ENCODE results near the gene ATXN7L3. TPM values are rescaled to one million over a fixed set of nuclear protein-coding genes. Genes with fewer than 3 reads are reported as not detected.
"Not testable (repeated sequence)": the region's sequence is repeated elsewhere in the genome, so short reads cannot be mapped to it uniquely, and the experiment has no call there.

Gene ATXN7L3
- total RNA-seq, 2 donors from 2014 or later = 65.9 to 77.3 TPM

DNA sequence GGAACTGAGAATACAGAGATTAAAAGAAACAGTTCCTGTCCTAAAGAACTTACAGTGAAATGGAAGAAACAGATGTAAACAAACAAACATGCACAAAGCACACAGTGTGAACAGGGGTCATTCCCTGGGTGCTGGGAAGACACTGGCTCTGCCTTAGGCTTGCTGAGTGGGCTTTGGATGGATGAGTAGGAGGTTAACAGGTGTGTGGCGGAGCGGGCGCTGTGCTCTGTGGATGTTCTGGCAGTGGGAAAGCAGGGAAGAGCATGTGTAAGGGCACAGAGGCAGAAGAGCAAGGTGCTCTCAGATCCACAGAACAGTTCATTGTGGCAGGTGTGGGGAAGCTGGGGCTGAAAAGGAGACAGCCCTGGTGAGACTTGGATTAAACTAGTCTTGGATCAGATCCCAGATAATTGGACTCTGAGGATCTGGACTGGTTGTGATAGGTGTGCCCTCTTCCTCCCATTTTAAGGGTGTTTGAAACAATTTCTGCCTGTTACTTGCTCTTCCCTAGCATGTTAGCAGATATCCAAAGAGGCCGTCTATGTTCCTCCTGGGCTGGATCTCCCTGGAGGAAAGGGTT lies 49.8 kb downstream of the ATXN7L3 start:
- Histone ChIP-seq H3K27me3 (no peaks in the 10 kb centered on the region), H3K9ac (ENCODE audit: low read depth in 2 of 2, low read length in 2 of 2) (no peak overlapping the region), H3K4me3 (no peak overlapping the region), H3K4me1 (no peaks in the 10 kb centered on the region), H3K27ac (no peak overlapping the region), H3K36me3 (no peaks in the 10 kb centered on the region), H3K9me3 (no peaks in the 10 kb centered on the region)
- TF ChIP-seq, protein P1, sequence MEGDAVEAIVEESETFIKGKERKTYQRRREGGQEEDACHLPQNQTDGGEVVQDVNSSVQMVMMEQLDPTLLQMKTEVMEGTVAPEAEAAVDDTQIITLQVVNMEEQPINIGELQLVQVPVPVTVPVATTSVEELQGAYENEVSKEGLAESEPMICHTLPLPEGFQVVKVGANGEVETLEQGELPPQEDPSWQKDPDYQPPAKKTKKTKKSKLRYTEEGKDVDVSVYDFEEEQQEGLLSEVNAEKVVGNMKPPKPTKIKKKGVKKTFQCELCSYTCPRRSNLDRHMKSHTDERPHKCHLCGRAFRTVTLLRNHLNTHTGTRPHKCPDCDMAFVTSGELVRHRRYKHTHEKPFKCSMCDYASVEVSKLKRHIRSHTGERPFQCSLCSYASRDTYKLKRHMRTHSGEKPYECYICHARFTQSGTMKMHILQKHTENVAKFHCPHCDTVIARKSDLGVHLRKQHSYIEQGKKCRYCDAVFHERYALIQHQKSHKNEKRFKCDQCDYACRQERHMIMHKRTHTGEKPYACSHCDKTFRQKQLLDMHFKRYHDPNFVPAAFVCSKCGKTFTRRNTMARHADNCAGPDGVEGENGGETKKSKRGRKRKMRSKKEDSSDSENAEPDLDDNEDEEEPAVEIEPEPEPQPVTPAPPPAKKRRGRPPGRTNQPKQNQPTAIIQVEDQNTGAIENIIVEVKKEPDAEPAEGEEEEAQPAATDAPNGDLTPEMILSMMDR (IDR thresholded peaks at IDR 0.05) = no peak
- DNase-seq = no peak
- intact Hi-C loops (cut with DNase I) = no loop called here

DNA sequence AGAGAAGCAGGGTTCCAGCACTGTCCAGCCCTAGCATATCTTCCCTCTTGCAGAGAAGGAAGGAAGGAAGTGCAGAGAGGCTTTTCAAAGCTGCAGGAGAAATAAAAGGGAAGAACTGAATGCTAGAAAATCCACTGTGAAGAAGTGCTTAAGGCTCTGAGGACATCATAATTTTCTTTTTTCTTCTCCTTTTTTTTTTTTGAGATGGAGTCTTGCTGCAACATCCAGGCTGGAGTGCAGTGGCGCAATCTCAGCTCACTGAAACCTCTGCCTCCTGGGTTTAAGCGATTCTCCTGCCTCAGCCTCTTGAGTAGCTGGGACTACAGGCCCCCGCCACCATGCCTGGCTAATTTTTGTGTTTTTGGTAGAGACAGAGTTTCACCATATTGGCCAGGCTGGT lies 50.6 kb downstream of the ATXN7L3 start:
- H3K27me3 ChIP-seq; H3K4me1 ChIP-seq; DNase-seq; H3K9ac ChIP-seq (ENCODE audit: low read depth in 2 of 2, low read length in 2 of 2); H3K4me3 ChIP-seq; H3K27ac ChIP-seq; intact Hi-C loops (cut with DNase I); H3K36me3 ChIP-seq; H3K9me3 ChIP-seq: not testable (repeated sequence)

DNA sequence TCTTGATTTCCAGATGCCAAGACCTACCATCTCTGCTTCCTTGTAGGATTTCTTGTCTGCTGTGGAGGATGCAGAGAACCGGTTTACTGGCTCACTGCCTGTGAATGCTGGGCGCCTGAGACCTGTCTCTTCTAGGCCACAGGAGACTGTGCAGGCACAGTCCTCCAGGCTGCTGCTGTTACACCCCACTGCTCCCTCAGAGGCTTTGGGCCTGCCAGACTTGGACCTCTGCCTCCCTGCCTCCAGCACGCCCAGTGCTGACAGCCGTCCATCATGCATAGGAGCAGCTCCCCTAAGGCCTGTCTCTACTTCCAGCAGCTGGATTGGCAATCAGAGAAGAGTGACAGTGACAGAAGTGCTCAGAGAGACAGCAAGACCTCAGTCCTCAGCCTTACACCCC lies 51.9 kb downstream of the ATXN7L3 start:
- TF ChIP-seq, protein P1 (IDR thresholded peaks at IDR 0.05) = no peak
- DNase-seq = no peak
- Histone ChIP-seq H3K36me3 (no peaks in the 10 kb centered on the region), H3K27ac (no peak overlapping the region), H3K9ac (ENCODE audit: low read depth in 2 of 2, low read length in 2 of 2) (no peak overlapping the region), H3K4me1 (no peaks in the 10 kb centered on the region), H3K4me3 (no peak overlapping the region), H3K27me3 (no peaks in the 10 kb centered on the region), H3K9me3 (no peaks in the 10 kb centered on the region)
- intact Hi-C loops (cut with DNase I) = no loop called here

DNA sequence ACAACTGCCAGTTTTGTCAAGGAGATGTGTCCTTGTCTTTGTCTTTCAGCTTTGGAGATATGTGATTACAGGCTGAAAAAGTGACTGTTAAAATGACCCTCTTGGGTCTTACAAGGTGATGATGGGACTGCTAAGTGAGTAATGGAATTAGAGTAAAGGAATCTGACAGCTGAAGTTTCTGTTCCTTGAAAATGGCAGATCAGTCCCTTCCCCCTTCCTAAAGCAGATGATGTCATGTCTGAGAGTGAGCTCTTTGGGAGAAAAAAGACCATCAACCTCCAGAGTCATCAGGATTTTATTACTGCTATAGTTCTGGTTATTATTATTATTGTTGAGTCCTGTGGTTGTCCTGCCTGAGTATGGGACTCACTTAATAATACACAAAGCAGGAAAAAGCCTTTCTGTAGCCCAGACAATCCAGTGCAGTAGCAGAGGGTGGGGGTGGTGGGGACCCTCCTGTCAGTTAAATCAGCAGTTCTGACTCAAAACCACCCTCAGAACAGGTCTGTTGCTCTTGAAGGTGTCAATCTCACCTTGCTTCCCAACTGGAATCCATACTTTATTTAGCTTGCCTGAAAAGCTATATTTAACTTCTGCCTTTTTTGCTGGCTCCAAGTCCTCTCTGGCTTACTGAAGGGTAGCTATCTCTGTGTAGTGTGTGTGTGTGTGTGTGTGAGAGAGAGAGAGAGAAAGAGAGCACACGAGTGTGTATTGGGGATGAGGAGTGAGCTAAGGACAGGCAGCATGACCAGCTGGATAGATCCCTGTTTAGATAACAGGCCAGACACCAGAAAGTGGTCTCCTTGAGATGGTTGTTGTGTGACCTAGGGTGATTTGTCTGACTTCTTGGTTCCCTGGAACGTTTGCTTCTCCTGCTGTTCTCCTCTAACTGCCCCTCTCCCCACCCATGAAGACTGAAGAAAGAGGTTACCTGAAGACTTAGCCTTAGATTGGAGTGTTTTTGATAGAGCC lies 53.0 kb downstream of the ATXN7L3 start:
- Histone ChIP-seq H3K4me1 (no peaks in the 10 kb centered on the region), H3K4me3 (no peak overlapping the region), H3K27ac (no peak overlapping the region), H3K9me3 (no peaks in the 10 kb centered on the region), H3K27me3 (no peaks in the 10 kb centered on the region), H3K36me3 (no peaks in the 10 kb centered on the region), H3K9ac (ENCODE audit: low read depth in 2 of 2, low read length in 2 of 2) (no peak overlapping the region)
- TF ChIP-seq, protein P1 (IDR thresholded peaks at IDR 0.05) = no peak
- no peak for DNase-seq
- intact Hi-C loops (cut with DNase I) = no loop called here

DNA sequence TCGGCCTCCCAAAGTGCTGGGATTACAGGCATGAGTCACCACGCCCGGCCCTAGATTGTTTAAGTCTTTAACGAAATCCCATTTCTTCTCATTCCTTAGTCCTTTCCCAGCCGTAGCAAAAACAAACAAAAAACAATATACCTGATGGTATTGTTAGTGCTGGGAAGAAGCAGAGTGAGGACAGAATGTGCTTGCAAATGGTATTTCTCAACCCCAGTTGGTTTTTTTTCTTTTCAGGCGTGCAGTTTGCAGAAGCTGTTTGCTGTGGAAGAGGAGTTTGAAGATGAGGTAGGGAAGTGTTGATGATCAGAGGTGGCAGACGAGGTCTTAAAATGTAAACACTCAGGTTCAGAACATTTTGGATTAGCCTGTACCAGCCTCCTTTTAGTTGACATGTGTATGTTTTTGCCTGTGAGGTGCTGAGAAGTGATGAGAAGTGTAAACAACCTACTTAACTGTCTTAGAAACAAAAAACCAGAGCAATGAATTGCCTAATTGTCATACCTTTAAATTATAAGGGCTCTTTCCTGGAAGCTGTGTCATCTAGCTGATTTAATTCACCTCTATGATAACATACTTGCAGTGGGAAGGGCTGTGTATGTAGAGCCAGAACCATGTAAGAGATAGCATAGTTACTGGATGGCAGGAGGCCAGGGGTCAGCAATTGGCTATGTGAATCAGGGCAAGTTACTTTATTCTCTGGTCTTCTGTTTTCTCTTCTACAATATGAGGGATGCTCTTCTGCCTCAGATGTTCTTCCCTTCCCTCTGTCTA lies 54.5 kb downstream of the ATXN7L3 start:
- Histone ChIP-seq H3K4me3 (no peak overlapping the region), H3K4me1 (no peaks in the 10 kb centered on the region), H3K9me3 (no peaks in the 10 kb centered on the region), H3K27me3 (no peaks in the 10 kb centered on the region), H3K27ac (no peak overlapping the region), H3K36me3 (no peaks in the 10 kb centered on the region), H3K9ac (ENCODE audit: low read depth in 2 of 2, low read length in 2 of 2) (no peak overlapping the region)
- TF ChIP-seq, protein P1 (IDR thresholded peaks at IDR 0.05) = no peak
- intact Hi-C loops (cut with DNase I) = no loop called here
- DNase-seq = no peak

DNA sequence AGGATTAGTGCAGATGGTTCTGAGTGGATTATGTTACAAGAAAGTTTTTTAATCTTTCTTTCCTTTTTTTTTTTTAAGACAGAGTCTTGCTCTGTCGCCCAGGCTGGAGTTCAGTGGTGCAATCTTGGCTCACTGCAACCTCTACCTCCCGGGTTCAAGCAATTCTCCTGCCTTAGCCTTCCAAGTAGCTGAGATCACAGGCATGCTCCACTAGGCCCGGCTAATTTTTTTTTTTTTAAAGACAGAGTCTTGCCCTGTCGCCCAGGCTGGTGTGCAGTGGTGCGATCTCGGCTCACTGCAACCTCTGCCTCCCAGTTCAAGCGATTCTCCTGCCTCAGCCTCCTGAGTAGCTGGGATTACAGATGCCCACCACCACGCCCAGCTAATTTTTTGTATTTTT lies 55.8 kb downstream of the ATXN7L3 start:
- not testable (repeated sequence) for H3K9ac ChIP-seq (ENCODE audit: low read depth in 2 of 2, low read length in 2 of 2)

More for the DNA sequence above, 55.8 kb downstream of the ATXN7L3 start:
- H3K36me3 ChIP-seq; H3K4me1 ChIP-seq; H3K4me3 ChIP-seq; H3K27me3 ChIP-seq; H3K27ac ChIP-seq; DNase-seq; intact Hi-C loops (cut with DNase I); H3K9me3 ChIP-seq: not testable (repeated sequence)
